H1 (cell line): ENCODE results near the gene INVS. TPM values are rescaled to one million over a fixed set of nuclear protein-coding genes. Genes with fewer than 3 reads are reported as not detected.

ENCODE experiments used
- ASH2L ChIP-seq: fragments of 200-600, 300-600 bp; sonication (generic); IDR thresholded peaks from one replicate; pipeline ENCODE4 v1.7.1; 2017; ENCODE audit warnings: low read length
- BCL11A ChIP-seq, 2 experiments: IDR thresholded peaks; one replicate each; pipeline ENCODE4 v1.6.1; 2011; ENCODE audit warnings: low read depth in 2 of 2, low read length in 2 of 2, mild to moderate bottlenecking in 2 of 2
- CBX5 ChIP-seq: fragments of 300-800, 300-1000 bp; sonication (generic); IDR thresholded peaks from 2 replicates; pipeline ENCODE4 v1.7.1; 2016; ENCODE audit warnings: antibody characterized with exemption, low read length, low read depth
- CEBPB ChIP-seq: IDR thresholded peaks from 2 replicates; pipeline ENCODE4 v1.6.1; 2012; ENCODE audit warnings: low read depth, low read length
- CTBP2 ChIP-seq: IDR thresholded peaks from 2 replicates; pipeline ENCODE4 v1.7.0; 2011; ENCODE audit warnings: borderline replicate concordance, mild to moderate bottlenecking, moderate library complexity, mixed read lengths, low read length; ENCODE audit not compliant: insufficient read depth, insufficient read length
- RBBP5 ChIP-seq: IDR thresholded peaks from 2 replicates; pipeline ENCODE4 v1.7.1; 2012; ENCODE audit warnings: low read depth, mild to moderate bottlenecking, inconsistent platforms, low read length, moderate library complexity, borderline replicate concordance
- SUZ12 ChIP-seq: fragments of 200-600 bp; sonication (generic); IDR thresholded peaks from 2 replicates; pipeline ENCODE4 v1.6.1; 2012; ENCODE audit warnings: mild to moderate bottlenecking, inconsistent platforms, low read length, moderate library complexity, mixed read lengths
- polyA plus RNA-seq, 7 experiments: library from polyadenylated mRNA; depleted of rRNA in 3 of 7; stranded (reverse) in 5 of 7; unstranded in 2 of 7; fragments of >200 nt in 5 of 7; fragments of 200-250 nt in 2 of 7; gene quantifications; 1 replicate in 5 of 7; 2 replicates in 1 of 7; 4 replicates in 1 of 7; pipeline versions ENCODE4 v1.2.1 to v1.2.3, GENCODE V29; 2011 to 2013; ENCODE audit warnings: missing spikeins in 2 of 7, mixed read lengths in 2 of 7
- total RNA-seq: library from RNA; stranded (reverse); fragmentation: NEBNext Ultra II Directional; extraction: Animal tissue kit (Norgen Biotek cat#: 25700); gene quantifications from 2 replicates; pipeline ENCODE4 v1.2.1, GENCODE V29; 2021
- TF ChIP-seq, protein P1 (sequence below): IDR thresholded peaks from 2 replicates; pipeline ENCODE4 v1.6.1; 2012; ENCODE audit warnings: inconsistent platforms

INVS gene
- total and polyA plus RNA-seq, 2 of the 8 experiments (the other 6 are each of a cell fraction or from before 2014, with no cell fraction given) = 4.1 to 6.9 TPM

GRCh38 chr9:100290714-100291113 lies 191.7 kb downstream of the INVS start (continued):
- TF ChIP-seq CEBPB = no peak
- TF ChIP-seq ASH2L = no peak
- TF ChIP-seq CBX5 = no peak
- no peak for TF ChIP-seq RBBP5
- TF ChIP-seq, protein P1, sequence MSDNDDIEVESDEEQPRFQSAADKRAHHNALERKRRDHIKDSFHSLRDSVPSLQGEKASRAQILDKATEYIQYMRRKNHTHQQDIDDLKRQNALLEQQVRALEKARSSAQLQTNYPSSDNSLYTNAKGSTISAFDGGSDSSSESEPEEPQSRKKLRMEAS = no peak
- TF ChIP-seq CTBP2 = no peak
- TF ChIP-seq BCL11A (IDR thresholded peaks at IDR 0.05; ENCODE audit: low read depth in 2 of 2, low read length in 2 of 2) = no peak
- no peak for TF ChIP-seq SUZ12
- TF ChIP-seq, all 59 proteins: peak for 0
